ENCODE results near the gene CD164L2.

- TF ChIP-seq POLR2A (IDR thresholded peaks at IDR 0.05) (no peak), CTCF (IDR thresholded peaks at IDR 0.05 in 4 of 5, conservative IDR thresholded peaks at IDR 0.05 in 1 of 5) (no peak)
Observed at GRCh38 chr1:27360159-27361043, 22.7 kb downstream of the CD164L2 start.

All from gastrocnemius medialis (tissue), 4 donors.